Esophagus squamous epithelium (tissue), 4 donors: ENCODE data around the gene CCER1.

ENCODE experiments used
- CTCF ChIP-seq, 6 experiments: fragments of 450-650 bp in 4 of 6; fragments of 200-600 bp in 2 of 6; sonication (generic) in 2 of 6; IDR thresholded peaks; one replicate each; pipeline ENCODE4 v1.5.1; 2016 to 2019; ENCODE audit warnings: antibody characterized with exemption in 6 of 6, mild to moderate bottlenecking in 4 of 6, moderate library complexity in 4 of 6
- POLR2A ChIP-seq, 4 donors: fragments of 450-650 bp; IDR thresholded peaks; one replicate each; pipeline ENCODE4 v1.6.1; 2017; ENCODE audit warnings: antibody characterized with exemption in 4 of 4, mild to moderate bottlenecking in 4 of 4, moderate library complexity in 3 of 4

- TF ChIP-seq CTCF (IDR thresholded peaks at IDR 0.05) (no peak), POLR2A (IDR thresholded peaks at IDR 0.05) (no peak)
Measured at GRCh38 chr12:90989686-90990111, 34.7 kb upstream of the CCER1 start.
